Left lung (tissue), 10 donors: ENCODE data around the gene TEDC2. TPM values are rescaled to one million over a fixed set of nuclear protein-coding genes. Genes with fewer than 3 reads are reported as not detected.

ENCODE experiments used
- ATAC-seq: fragments of 200-7000 bp; cut with Tn5 transposase; one replicate; pipeline ENCODE4 v1.9.1; 2020; ENCODE audit warnings: moderate library complexity
- DNase-seq, 4 donors: peaks; one replicate each; pipeline ENCODE4 v3.0.0-alpha.2; 2013 to 2020
- H3K27ac ChIP-seq, 2 donors: fragments of 200-600 bp; sonication (generic) in 1 of 2; one replicate each; pipeline versions ENCODE4 v1.5.0 to v1.8.0; 2020 to 2021
- H3K27me3 ChIP-seq, 2 donors: fragments of 200-600 bp; sonication (generic) in 1 of 2; one replicate each; pipeline versions ENCODE4 v1.5.0 to v1.8.0; 2020 to 2021
- H3K36me3 ChIP-seq, 2 donors: fragments of 200-600 bp; sonication (generic) in 1 of 2; one replicate each; pipeline versions ENCODE4 v1.5.0 to v1.8.0; 2020 to 2021
- H3K4me1 ChIP-seq, 2 donors: fragments of 200-600 bp; one replicate each; pipeline ENCODE4 v1.8.0; 2021
- H3K4me3 ChIP-seq, 2 donors: fragments of 200-600 bp; sonication (generic) in 1 of 2; one replicate each; pipeline versions ENCODE4 v1.5.0 to v1.8.0; 2020 to 2021; ENCODE audit warnings: mild to moderate bottlenecking in 1 of 2
- H3K9me3 ChIP-seq, 2 donors: fragments of 200-600 bp; sonication (generic) in 1 of 2; one replicate each; pipeline versions ENCODE4 v1.5.0 to v1.8.0; 2020 to 2021
- intact Hi-C, 2 donors: fragments of 100-400 bp; cut with DNase I; formaldehyde crosslinking; loops; one replicate each; pipeline versions ENCODE4 v1.11.2 to v1.14.2; 2022
- polyA plus RNA-seq, 6 donors: library from polyadenylated mRNA; unstranded; fragments of 120-200 nt; gene quantifications; one replicate each; pipeline ENCODE4 v1.2.1, GENCODE V29; 2013; ENCODE audit not compliant: insufficient read length in 6 of 6
- total RNA-seq, 2 donors: library from RNA; stranded (reverse); fragmentation: NEBNext Ultra II Directional; extraction: Animal tissue kit (Norgen Biotek cat#: 25700); gene quantifications; one replicate each; pipeline ENCODE4 v1.2.1, GENCODE V29; 2021
- TF ChIP-seq, protein P1 (sequence below), 2 donors: fragments of 200-600 bp; sonication (generic) in 1 of 2; IDR thresholded peaks; one replicate each; pipeline versions ENCODE4 v1.5.0 to v1.8.0; 2021; ENCODE audit warnings: antibody characterized with exemption in 2 of 2
- donor health status: DM: no; HTN: yes; CAD: no.
- donor health status: DM: no; HTN: no; CAD: no.

The TEDC2 gene
- total and polyA plus RNA-seq, 8 donors = 4.0 to 10.9 (median 8.3) TPM

DNA sequence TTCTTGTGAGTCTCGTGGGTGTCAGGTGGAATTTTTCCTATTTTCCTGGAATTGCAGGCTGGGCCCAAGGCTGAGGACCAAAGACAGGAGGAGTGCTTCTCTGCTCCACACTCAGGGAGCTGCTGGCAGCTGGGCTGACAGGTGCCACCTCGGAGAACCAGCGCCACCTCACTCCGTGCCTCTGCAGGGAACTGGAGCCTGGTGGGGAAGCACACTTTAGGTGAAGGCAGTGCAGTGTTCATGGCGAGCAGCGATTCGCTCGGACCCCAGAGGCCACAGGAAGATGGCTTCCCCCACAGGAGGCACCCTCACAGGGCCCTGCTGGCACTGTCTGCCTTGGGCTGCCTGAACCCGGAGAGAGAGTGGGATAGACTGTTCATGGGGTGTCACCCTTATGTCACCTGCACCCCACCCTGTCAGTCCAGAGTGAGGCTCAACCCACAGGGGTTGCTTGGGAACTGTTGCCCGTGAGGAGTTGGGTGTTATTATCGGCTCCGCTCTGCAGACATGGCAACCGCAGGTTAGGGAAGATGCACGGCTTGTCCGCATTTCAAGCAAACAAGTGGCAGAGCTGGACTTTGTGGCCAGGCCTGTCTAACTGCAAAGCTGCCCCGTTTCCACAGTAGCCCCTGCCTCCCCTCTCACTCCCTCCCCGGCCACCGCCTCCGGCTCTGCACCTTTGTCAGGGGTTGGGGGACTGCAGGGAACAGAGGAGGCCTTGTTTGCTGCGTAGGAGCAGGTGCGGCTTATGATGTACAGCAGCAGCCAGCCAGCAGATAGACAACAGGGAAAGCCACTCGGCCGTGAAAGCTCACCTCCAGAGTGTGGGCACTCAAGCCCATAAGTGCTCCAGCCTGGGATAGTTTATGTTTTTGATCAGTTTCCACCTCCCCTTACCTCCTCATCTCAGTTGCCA is 30.5 kb downstream of the TEDC2 start:
- Histone ChIP-seq H3K4me3 (no peak overlapping the region), H3K9me3 (no peaks in the 10 kb centered on the region), H3K4me1 (peaks cover 6 to 38% of the 10 kb centered on the region in 2 donors), H3K27ac (no peak overlapping the region), H3K27me3 (no peaks in the 10 kb centered on the region), H3K36me3 (peaks cover 0 to 14% of the 10 kb centered on the region in 2 donors)
- DNase-seq (peak in 1 of 4 donors; percentile 53), ATAC-seq (no peak)
- intact Hi-C loops = no loop called here
- TF ChIP-seq, protein P1, sequence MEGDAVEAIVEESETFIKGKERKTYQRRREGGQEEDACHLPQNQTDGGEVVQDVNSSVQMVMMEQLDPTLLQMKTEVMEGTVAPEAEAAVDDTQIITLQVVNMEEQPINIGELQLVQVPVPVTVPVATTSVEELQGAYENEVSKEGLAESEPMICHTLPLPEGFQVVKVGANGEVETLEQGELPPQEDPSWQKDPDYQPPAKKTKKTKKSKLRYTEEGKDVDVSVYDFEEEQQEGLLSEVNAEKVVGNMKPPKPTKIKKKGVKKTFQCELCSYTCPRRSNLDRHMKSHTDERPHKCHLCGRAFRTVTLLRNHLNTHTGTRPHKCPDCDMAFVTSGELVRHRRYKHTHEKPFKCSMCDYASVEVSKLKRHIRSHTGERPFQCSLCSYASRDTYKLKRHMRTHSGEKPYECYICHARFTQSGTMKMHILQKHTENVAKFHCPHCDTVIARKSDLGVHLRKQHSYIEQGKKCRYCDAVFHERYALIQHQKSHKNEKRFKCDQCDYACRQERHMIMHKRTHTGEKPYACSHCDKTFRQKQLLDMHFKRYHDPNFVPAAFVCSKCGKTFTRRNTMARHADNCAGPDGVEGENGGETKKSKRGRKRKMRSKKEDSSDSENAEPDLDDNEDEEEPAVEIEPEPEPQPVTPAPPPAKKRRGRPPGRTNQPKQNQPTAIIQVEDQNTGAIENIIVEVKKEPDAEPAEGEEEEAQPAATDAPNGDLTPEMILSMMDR (IDR thresholded peaks at IDR 0.05) = no peak

- H3K36me3 ChIP-seq = peaks cover 0 to 26% of the 10 kb centered on the region in 2 donors
- H3K27ac ChIP-seq = no peak overlapping the region
- TF ChIP-seq, protein P1 (IDR thresholded peaks at IDR 0.05) = no peak
- H3K9me3 ChIP-seq = no peaks in the 10 kb centered on the region
- DNase-seq (no peak), ATAC-seq (no peak)
- intact Hi-C loops = no loop called here
- H3K4me3 ChIP-seq = no peak overlapping the region
- no peaks in the 10 kb centered on the region for H3K27me3 ChIP-seq
- H3K4me1 ChIP-seq = peaks cover 3 to 25% of the 10 kb centered on the region in 2 donors
Observed at GRCh38 chr16:2492292-2492691, 32.4 kb downstream of the TEDC2 start.

DNA sequence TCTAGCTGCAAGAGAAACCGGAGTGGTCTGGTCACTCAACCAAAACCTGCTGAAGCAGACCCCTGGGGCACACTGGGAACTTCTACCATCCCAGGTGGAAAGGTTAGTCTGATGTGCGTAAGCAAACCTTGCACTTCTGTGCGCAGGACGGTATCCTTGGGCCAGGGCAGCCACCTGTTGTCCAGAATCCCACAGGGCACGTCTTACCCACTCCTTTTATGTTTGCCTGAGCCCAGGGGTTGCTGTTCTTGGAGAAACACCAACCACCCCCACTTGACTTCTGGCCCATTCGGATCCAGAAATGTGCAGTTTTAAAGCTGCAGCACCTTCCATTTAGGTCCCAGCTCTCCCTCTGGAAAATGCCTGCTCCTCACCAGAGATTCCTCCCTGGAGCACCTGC is 33.7 kb downstream of the TEDC2 start:
- DNase-seq = peak in 1 of 4 donors; percentile 55
- Histone ChIP-seq H3K36me3 (peaks cover 0 to 38% of the 10 kb centered on the region in 2 donors), H3K4me3 (no peak overlapping the region), H3K4me1 (peaks cover 14 to 25% of the 10 kb centered on the region in 2 donors), H3K9me3 (no peaks in the 10 kb centered on the region), H3K27ac (peak overlapping the region; percentile 11 to 53), H3K27me3 (no peaks in the 10 kb centered on the region)
- TF ChIP-seq, protein P1 (IDR thresholded peaks at IDR 0.05) = no peak
- intact Hi-C loops = no loop called here
- peak; percentile 76 for ATAC-seq

DNA sequence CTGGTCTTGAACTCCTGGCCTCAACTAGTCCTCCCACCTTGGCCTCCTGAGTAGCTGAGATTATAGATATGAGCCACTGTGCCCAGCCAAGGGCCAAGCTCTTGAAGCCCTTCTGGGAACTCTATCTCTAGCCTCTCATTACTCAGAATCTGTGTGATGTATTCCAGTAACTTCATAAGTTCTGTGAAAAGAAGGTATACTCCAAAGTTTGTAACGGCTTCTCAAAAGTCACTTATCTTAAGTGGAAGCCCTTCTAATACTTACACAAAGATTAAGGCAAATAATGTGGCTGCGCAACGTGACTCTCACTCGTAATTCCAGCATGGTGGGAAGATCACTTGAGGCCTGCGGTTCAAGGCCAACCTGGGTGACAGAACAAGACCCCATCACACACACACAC is 34.7 kb downstream of the TEDC2 start:
- intact Hi-C loops = no loop called here
- no peaks in the 10 kb centered on the region for H3K27me3 ChIP-seq
- H3K4me3 ChIP-seq = no peak overlapping the region
- DNase-seq (peak in 1 of 4 donors; percentile 68), ATAC-seq (peak; percentile 61)
- peaks cover 14 to 27% of the 10 kb centered on the region in 2 donors for H3K4me1 ChIP-seq
- H3K36me3 ChIP-seq = peaks cover 0 to 47% of the 10 kb centered on the region in 2 donors
- no peaks in the 10 kb centered on the region for H3K9me3 ChIP-seq
- peak overlapping the region; percentile 33 to 59 for H3K27ac ChIP-seq
- TF ChIP-seq, protein P1 (IDR thresholded peaks at IDR 0.05) = no peak

GRCh38 chr16:2495041-2495440 is 35.1 kb downstream of the TEDC2 start:
- TF ChIP-seq, protein P1 (IDR thresholded peaks at IDR 0.05) = no peak
- H3K4me1 ChIP-seq = peaks cover 14 to 27% of the 10 kb centered on the region in 2 donors
- DNase-seq = no peak
- no peak overlapping the region for H3K4me3 ChIP-seq
- H3K36me3 ChIP-seq = peaks cover 0 to 50% of the 10 kb centered on the region in 2 donors
- ATAC-seq = no peak
- no peaks in the 10 kb centered on the region for H3K9me3 ChIP-seq
- no peaks in the 10 kb centered on the region for H3K27me3 ChIP-seq
- peak overlapping the region in 1 of 2 donors; percentile 59 for H3K27ac ChIP-seq
- intact Hi-C loops = no loop called here
